NB4 (cell line): ENCODE results near the gene HEPACAM2.

ENCODE experiments used
- POLR2A ChIP-seq: IDR thresholded peaks from 2 replicates; pipeline ENCODE4 v1.6.1; 2011; ENCODE audit warnings: mild to moderate bottlenecking; ENCODE audit not compliant: insufficient read length; ENCODE audit errors: extremely low read depth
- TF ChIP-seq, protein P1 (sequence below): IDR thresholded peaks from one replicate; pipeline ENCODE4 v1.5.1; 2012; ENCODE audit warnings: low read depth, low read length

DNA sequence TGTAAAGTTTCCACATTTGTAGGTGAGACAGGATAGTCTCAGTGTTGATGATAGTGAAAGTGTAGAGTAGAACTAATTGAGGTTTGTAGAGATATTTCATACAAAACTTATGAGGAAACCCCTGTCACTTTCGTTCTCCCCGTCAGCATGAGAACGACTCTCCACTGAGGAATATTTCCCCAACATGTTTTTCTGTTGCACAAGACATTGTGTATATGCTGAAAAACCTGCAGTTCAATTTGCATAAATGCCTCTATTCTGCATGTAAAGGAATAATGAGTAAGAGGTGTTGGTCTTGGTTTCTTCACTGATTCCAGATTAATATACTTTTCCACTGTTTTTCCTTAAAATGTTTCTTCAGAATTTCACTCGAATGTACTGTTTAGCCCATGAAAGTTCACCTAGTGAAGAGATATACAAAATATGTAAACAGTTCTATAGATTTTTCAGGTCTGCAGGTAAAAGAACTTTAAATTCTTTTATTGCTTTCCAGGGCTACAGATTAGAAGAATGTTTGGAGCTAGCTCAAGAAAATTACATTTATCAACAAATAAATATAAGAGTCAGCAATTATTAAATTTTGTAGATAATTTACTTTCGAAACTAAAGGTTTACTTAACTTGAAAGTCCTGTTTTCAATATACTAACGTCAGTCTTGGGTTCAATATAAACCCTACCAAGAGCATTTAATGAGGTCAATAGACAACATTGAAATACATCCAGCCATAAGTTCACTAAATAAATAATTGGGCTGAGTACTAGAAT, 37.2 kb downstream of the HEPACAM2 start:
- TF ChIP-seq, protein P1, sequence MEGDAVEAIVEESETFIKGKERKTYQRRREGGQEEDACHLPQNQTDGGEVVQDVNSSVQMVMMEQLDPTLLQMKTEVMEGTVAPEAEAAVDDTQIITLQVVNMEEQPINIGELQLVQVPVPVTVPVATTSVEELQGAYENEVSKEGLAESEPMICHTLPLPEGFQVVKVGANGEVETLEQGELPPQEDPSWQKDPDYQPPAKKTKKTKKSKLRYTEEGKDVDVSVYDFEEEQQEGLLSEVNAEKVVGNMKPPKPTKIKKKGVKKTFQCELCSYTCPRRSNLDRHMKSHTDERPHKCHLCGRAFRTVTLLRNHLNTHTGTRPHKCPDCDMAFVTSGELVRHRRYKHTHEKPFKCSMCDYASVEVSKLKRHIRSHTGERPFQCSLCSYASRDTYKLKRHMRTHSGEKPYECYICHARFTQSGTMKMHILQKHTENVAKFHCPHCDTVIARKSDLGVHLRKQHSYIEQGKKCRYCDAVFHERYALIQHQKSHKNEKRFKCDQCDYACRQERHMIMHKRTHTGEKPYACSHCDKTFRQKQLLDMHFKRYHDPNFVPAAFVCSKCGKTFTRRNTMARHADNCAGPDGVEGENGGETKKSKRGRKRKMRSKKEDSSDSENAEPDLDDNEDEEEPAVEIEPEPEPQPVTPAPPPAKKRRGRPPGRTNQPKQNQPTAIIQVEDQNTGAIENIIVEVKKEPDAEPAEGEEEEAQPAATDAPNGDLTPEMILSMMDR, result no peak
- no peak for TF ChIP-seq POLR2A
